Activated T-cell treated with anti-CD3 and anti-CD28 coated beads for 48 hours (primary cell): Measurements from ENCODE around the gene HLA-DQB1.
"Not testable (repeated sequence)": the region's sequence is repeated elsewhere in the genome, so short reads cannot be mapped to it uniquely, and the experiment has no call there.

ENCODE experiments used
- DNase-seq: peaks from one replicate; pipeline ENCODE4 v3.0.0-alpha.2; 2020; ENCODE audit warnings: low read depth

Gene HLA-DQB1

GRCh38 chr6:32662099-32662498, 4.4 kb downstream of the HLA-DQB1 start:
- no peak for DNase-seq

GRCh38 chr6:32659856-32660595, 6.4 kb downstream of the HLA-DQB1 start:
- DNase-seq: no peak

- no peak for DNase-seq
These were observed 8.1 kb downstream of the HLA-DQB1 start for GRCh38 chr6:32658268-32658897.

- not testable (repeated sequence) for DNase-seq
These were observed 8.6 kb downstream of the HLA-DQB1 start for GRCh38 chr6:32657819-32658218.

- not testable (repeated sequence) for DNase-seq
These were observed 9.1 kb downstream of the HLA-DQB1 start for GRCh38 chr6:32657329-32657728.

- no peak for DNase-seq
These were observed 11.2 kb downstream of the HLA-DQB1 start for GRCh38 chr6:32655203-32655710.

- DNase-seq: no peak
These were observed 21.3 kb downstream of the HLA-DQB1 start for GRCh38 chr6:32645047-32645703.

GRCh38 chr6:32643904-32644303, 22.6 kb downstream of the HLA-DQB1 start:
- DNase-seq: no peak

- DNase-seq: no peak
These were observed 23.7 kb downstream of the HLA-DQB1 start for GRCh38 chr6:32642720-32643106.

- DNase-seq: not testable (repeated sequence)
These were observed 24.4 kb downstream of the HLA-DQB1 start for GRCh38 chr6:32641785-32642719.

- no peak for DNase-seq
These were observed 25.3 kb downstream of the HLA-DQB1 start for GRCh38 chr6:32641122-32641521.

- no peak for DNase-seq
These were observed 26.7 kb downstream of the HLA-DQB1 start for GRCh38 chr6:32639440-32640394.

GRCh38 chr6:32638532-32639219, 27.8 kb downstream of the HLA-DQB1 start:
- no peak for DNase-seq

GRCh38 chr6:32637883-32638282, 28.6 kb downstream of the HLA-DQB1 start:
- no peak for DNase-seq

GRCh38 chr6:32637219-32637880, 29.1 kb downstream of the HLA-DQB1 start, which contains the start of gene HLA-DQA1:
Gene HLA-DQA1 (plus strand): TSS chr6:32637406. CDS start chr6:32637459, 53 bp downstream.
- no peak for DNase-seq

- DNase-seq: no peak
These were observed 30.8 kb downstream of the HLA-DQB1 start for GRCh38 chr6:32635526-32636123.

GRCh38 chr6:32629793-32630192, 36.7 kb downstream of the HLA-DQB1 start:
- not testable (repeated sequence) for DNase-seq

GRCh38 chr6:32627831-32628230, 38.6 kb downstream of the HLA-DQB1 start:
- no peak for DNase-seq

- no peak for DNase-seq
These were observed 39.2 kb downstream of the HLA-DQB1 start for GRCh38 chr6:32627249-32627648.
